NB4 (cell line): ENCODE data around the gene CUL1.

Source experiments
- CTCF ChIP-seq: IDR thresholded peaks from one replicate; pipeline ENCODE4 v1.5.1; 2012; ENCODE audit warnings: low read depth, low read length
- MYC ChIP-seq: IDR thresholded peaks from 2 replicates; pipeline ENCODE4 v1.6.1; 2011; ENCODE audit warnings: low read depth, low read length
- POLR2A ChIP-seq: IDR thresholded peaks from 2 replicates; pipeline ENCODE4 v1.6.1; 2011; ENCODE audit warnings: mild to moderate bottlenecking; ENCODE audit not compliant: insufficient read length; ENCODE audit errors: extremely low read depth

DNA sequence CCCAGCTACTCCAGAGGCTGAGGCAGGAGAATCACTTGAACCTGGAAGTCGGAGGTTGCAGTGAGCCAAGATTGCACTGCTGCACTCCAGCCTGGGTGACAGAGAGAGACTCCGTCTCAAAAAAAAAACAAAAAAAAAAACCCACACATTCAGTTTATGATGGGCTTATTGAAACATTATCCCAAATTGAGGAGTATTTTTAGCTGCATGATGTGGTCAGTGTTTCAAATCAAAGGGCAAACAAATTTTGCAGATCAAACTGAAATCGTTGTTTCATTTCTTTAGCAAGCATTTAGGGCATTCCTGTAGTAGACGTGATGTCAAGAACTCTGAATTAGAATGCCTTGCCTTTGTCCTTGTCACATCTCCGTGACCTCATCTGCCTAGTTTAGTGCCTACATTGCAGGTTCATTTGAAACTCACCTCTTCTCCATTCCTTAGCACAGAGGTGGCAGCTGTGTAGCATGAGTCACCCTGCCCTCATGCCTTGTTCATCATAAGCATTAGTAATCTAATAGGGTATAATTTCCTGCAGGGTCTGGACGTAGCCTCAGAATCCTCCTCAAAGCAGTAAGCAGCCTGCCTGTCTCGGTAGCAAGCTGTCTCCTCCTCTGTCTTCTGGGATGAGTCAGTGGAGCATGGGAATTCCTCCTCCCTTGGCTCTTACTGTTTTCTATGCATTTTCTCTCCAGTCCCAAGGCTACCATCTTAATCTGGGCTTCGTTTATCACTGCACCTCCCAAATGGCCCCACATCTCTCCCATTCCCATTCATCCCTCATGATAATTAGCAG is 73.8 kb downstream of the CUL1 start:
- TF ChIP-seq POLR2A (no peak), CTCF (no peak), MYC (no peak)
